Measurements from ENCODE around the gene SLIT1.

GRCh38 chr10:97184971-97185325 is 811 bp downstream of the SLIT1 start:
- no peak for TF ChIP-seq EZH2 (IDR thresholded peaks at IDR 0.05; ENCODE audit: borderline replicate concordance, insufficient read depth, low read depth, low read length, poor library complexity, severe bottlenecking)
- TF ChIP-seq CTCF (IDR thresholded peaks at IDR 0.05), result no peak
